ENCODE results near the gene SEMA5A. TPM values are rescaled to one million over a fixed set of nuclear protein-coding genes. Genes with fewer than 3 reads are reported as not detected.

Gene SEMA5A
- total and polyA plus RNA-seq, 2 of the 8 experiments (the other 6 are each of a cell fraction or from before 2014, with no cell fraction given), result 5.3 to 8.9 TPM

DNA sequence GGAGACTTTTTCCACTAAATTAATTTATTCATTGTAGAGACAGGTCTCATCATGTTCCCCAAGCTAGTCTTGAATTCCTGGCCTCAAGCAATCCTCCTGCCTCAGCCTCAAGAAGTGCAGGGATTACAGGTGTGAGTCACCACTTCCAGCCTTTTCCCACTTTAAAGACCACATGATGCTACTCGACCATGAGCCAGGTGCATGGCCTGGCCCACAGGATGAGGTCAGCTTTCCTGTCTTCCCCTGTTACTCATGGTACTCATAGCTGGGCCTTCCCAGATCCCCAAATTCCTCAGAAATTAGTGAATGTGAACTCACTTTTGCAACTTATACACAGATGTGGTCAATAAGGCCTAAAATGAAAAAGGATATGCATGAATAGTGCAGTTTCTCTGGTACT, 395.9 kb downstream of the SEMA5A start:
- ChIA-PET POLR2A (ENCODE audit: partially characterized antibody) (no interaction called here), CTCF (ENCODE audit: partially characterized antibody) (interaction anchor here (0.9 kb wide), 1 partner anchor 348 kb away, joined by 3 read pairs; no protein-coding TSS in a partner anchor)
- H3K14ac ChIP-seq (ENCODE audit: insufficient read length), result no peak overlapping the region
- no peaks in the 10 kb centered on the region for H3K79me1 ChIP-seq (ENCODE audit: low read depth, low read length)
- no peak overlapping the region for H4K5ac ChIP-seq (ENCODE audit: insufficient read length, low read depth, low read length)
- no peak overlapping the region for H2BK15ac ChIP-seq (ENCODE audit: low read length)
- no peak overlapping the region for H3K4ac ChIP-seq (replicated peaks; ENCODE audit: insufficient read length, low read depth, low read length)
- no peak overlapping the region for H3K9ac ChIP-seq (replicated peaks in 1 of 4; ENCODE audit: extremely low read depth in 1 of 4, low read depth in 3 of 4, low read length in 3 of 4)
- H4K20me1 ChIP-seq (replicated peaks in 1 of 2; ENCODE audit: control insufficient read depth in 1 of 2, insufficient read depth in 2 of 2, low read length in 2 of 2), result no peaks in the 10 kb centered on the region
- H4K8ac ChIP-seq (ENCODE audit: extremely low read depth, insufficient read depth, low read length), result no peak overlapping the region
- WGBS, 2 experiments (ENCODE audit: extremely low coverage in 1 of 2, insufficient coverage in 1 of 2, insufficient read length in 1 of 2, insufficient replicate concordance in 2 of 2, low coverage in 1 of 2, low lambda C conversion rate in 2 of 2, missing lambda C conversion rate in 1 of 2), result 73% methylated on average over 1 of the region's 1 CpG; no CpG with 5 or more reads in 1 of the 2 experiments
- no peak overlapping the region for H2AFZ ChIP-seq (ENCODE audit: low read length)
- H3K79me2 ChIP-seq (ENCODE audit: control insufficient read depth in 1 of 2, insufficient read depth in 2 of 2, low read length in 2 of 2), result no peaks in the 10 kb centered on the region
- TF ChIP-seq, protein P1, sequence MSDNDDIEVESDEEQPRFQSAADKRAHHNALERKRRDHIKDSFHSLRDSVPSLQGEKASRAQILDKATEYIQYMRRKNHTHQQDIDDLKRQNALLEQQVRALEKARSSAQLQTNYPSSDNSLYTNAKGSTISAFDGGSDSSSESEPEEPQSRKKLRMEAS (IDR thresholded peaks at IDR 0.05), result peak; percentile 45
- TF ChIP-seq CEBPB (IDR thresholded peaks at IDR 0.05; ENCODE audit: low read depth, low read length), result no peak
- TF ChIP-seq, protein P2, sequence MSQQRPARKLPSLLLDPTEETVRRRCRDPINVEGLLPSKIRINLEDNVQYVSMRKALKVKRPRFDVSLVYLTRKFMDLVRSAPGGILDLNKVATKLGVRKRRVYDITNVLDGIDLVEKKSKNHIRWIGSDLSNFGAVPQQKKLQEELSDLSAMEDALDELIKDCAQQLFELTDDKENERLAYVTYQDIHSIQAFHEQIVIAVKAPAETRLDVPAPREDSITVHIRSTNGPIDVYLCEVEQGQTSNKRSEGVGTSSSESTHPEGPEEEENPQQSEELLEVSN (IDR thresholded peaks at IDR 0.05), result peak; percentile 72; the same call in 1 of the 2 replicates
- no peak overlapping the region for H3K18ac ChIP-seq (ENCODE audit: extremely low read depth, low read length)
- no peak overlapping the region for H3K27ac ChIP-seq (ENCODE audit: low read depth, low read length)
- H3K4me2 ChIP-seq (ENCODE audit: insufficient read depth in 1 of 2, low read depth in 2 of 2, low read length in 2 of 2), result no peak overlapping the region
- H3K23me2 ChIP-seq (ENCODE audit: low read depth, low read length), result no peaks in the 10 kb centered on the region
- H3K27me3 ChIP-seq (replicated peaks in 1 of 4; ENCODE audit: control insufficient read depth in 3 of 4, extremely low read depth in 1 of 4, insufficient read depth in 3 of 4, low read length in 3 of 4), result no peaks in the 10 kb centered on the region
- no peak overlapping the region for H2BK20ac ChIP-seq (ENCODE audit: low read length)
- no peak overlapping the region for H3K23ac ChIP-seq (ENCODE audit: insufficient read length)
- no peak overlapping the region for H3K4me3 ChIP-seq (ENCODE audit: extremely low read depth in 1 of 4, insufficient read depth in 2 of 4, low read depth in 3 of 4, low read length in 4 of 4)
- H3K4me1 ChIP-seq (replicated peaks in 1 of 4; ENCODE audit: control insufficient read depth in 3 of 4, insufficient read depth in 4 of 4, low read length in 3 of 4), result no peaks in the 10 kb centered on the region
- no peak overlapping the region for H2BK12ac ChIP-seq (ENCODE audit: low read depth, low read length)
- H2AK5ac ChIP-seq (ENCODE audit: low read depth, low read length), result no peak overlapping the region
- FAIRE-seq (no peak), DNase-seq (ENCODE audit: low read depth in 1 of 2, low spot score in 2 of 2) (no peak)
- H3K9me3 ChIP-seq (ENCODE audit: insufficient read depth in 2 of 2, low read depth in 1 of 2, low read length in 1 of 2), result no peaks in the 10 kb centered on the region
- no peak overlapping the region for H4K91ac ChIP-seq (replicated peaks; ENCODE audit: insufficient read length, low read length)
- no peaks in the 10 kb centered on the region for H3K36me3 ChIP-seq (ENCODE audit: control insufficient read depth in 2 of 4, insufficient read depth in 4 of 4, low read length in 3 of 4)
- H2BK120ac ChIP-seq (replicated peaks; ENCODE audit: low read depth, low read length), result no peak overlapping the region
- no peak overlapping the region for H2BK5ac ChIP-seq (ENCODE audit: low read depth, low read length)
- no peak overlapping the region for H3K56ac ChIP-seq (replicated peaks; ENCODE audit: insufficient read length, low read depth, low read length)

All from H1 (cell line).